ENCODE data around the gene SNX1.
A peak's percentile ranks its signal among the peaks of the same experiment; 100 is the strongest.

The SNX1 gene

GRCh38 chr15:64149893-64150578 is 54.3 kb downstream of the SNX1 start:
- Histone ChIP-seq H3K36me3 (no peaks in the 10 kb centered on the region; the same call in 1 of the 2 replicates), H3K4me3 (ENCODE audit: low read depth, low read length) (no peak overlapping the region), H3K9me3 (no peaks in the 10 kb centered on the region), H3K27me3 (peaks cover 13% of the 10 kb centered on the region), H3K4me1 (peaks cover 11% of the 10 kb centered on the region)
- TF ChIP-seq, protein P1, sequence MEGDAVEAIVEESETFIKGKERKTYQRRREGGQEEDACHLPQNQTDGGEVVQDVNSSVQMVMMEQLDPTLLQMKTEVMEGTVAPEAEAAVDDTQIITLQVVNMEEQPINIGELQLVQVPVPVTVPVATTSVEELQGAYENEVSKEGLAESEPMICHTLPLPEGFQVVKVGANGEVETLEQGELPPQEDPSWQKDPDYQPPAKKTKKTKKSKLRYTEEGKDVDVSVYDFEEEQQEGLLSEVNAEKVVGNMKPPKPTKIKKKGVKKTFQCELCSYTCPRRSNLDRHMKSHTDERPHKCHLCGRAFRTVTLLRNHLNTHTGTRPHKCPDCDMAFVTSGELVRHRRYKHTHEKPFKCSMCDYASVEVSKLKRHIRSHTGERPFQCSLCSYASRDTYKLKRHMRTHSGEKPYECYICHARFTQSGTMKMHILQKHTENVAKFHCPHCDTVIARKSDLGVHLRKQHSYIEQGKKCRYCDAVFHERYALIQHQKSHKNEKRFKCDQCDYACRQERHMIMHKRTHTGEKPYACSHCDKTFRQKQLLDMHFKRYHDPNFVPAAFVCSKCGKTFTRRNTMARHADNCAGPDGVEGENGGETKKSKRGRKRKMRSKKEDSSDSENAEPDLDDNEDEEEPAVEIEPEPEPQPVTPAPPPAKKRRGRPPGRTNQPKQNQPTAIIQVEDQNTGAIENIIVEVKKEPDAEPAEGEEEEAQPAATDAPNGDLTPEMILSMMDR (IDR thresholded peaks at IDR 0.05; ENCODE audit: low read depth, low read length): no peak
- no peak for DNase-seq

DNA sequence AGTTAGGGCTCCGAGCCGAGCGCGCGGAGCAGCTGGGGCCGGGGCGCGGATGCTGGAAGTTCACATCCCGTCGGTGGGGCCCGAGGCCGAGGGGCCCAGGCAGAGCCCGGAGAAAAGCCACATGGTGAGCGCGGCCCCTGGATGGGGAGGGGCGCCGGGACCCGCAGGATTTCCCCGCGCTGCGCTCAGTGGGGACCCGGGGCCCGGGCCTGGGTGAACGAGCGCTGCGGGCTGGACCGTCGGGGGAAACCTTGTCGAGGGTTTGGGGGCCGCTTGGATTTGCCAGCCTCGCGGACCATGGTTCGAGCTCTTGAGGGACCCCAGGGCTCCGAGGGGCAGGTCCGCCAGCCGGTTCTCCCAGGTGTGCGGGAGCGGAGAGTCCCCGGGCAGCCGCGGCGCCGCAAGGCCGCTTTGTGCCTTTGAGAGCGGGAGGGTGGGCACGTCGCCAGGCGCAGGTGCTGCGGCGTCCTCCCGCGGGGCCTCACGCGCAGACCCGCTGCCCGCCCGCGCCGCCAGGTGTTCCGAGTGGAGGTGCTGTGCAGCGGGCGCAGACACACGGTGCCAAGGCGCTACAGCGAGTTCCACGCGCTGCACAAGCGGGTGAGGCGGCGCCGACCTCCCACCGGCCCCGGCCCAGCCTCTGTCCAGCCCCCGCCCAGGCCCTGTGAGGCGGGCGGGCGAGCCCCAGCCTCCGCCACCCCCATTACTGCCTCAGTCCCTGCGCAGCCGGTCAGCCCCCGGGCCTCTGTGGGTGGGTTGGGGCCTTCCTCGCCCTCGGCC is 56.1 kb downstream of the SNX1 start, which contains the start of gene SNX22:
TSS of gene SNX22 (plus strand) at position 5 of the 780 bp plus-strand sequence. CDS start at position 50, 45 bp downstream.
- Histone ChIP-seq H3K4me1 (peaks cover 4% of the 10 kb centered on the region; the same call in 1 of the 2 replicates), H3K27me3 (peaks cover 13% of the 10 kb centered on the region), H3K9me3 (no peaks in the 10 kb centered on the region), H3K4me3 (ENCODE audit: low read depth, low read length) (peak within 1 kb of the TSS; percentile 69), H3K36me3 (peaks cover 11% of the 10 kb centered on the region)
- TF ChIP-seq, protein P1 (IDR thresholded peaks at IDR 0.05; ENCODE audit: low read depth, low read length): no peak
- no peak for DNase-seq

DNA sequence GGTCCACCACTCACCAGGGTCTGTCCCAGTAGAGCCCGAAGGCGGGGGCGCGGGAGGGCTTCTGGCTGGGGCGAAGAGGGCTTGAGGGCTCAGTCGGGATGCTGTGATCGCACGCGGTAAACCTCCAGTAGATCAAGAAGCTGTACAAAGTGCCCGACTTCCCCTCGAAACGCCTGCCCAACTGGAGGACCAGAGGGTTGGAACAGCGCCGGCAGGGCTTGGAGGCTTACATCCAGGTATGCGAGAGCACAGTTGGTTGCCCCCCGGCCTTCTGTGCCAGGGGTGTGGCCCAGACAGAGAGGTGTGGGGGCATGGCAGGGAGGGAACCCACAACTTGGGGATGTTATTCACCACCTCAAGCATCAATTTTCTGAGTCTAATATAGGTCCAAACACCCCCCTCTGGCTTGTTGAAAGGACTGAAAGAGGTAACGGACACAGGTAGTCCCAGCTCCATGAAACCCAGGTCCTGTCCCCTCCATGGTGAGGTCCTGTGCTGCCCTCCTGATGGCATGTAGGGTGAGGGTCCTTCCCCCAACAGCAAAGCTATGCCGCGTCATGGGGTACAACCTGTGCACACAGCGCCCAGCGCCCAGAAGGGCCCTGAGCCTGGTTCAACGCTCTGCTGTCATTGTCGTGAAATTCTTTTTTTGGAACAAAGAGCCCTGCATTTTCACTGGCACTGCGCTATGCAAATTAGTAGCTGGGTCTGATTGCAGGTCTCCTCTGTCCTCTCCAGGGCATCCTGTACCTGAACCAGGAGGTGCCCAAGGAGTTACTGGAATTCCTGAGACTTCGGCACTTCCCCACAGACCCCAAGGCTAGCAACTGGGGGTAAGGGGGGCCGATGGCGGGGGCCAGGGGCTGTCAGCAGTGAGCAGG is 57.0 kb downstream of the SNX1 start:
- TF ChIP-seq, protein P1 (IDR thresholded peaks at IDR 0.05; ENCODE audit: low read depth, low read length): no peak
- Histone ChIP-seq H3K4me1 (no peaks in the 10 kb centered on the region), H3K4me3 (ENCODE audit: low read depth, low read length) (peak overlapping the region; percentile 69)

GRCh38 chr15:64153480-64154367 is 57.9 kb downstream of the SNX1 start:
- Histone ChIP-seq H3K36me3 (peaks cover 30% of the 10 kb centered on the region), H3K27me3 (peaks cover 13% of the 10 kb centered on the region), H3K4me1 (no peaks in the 10 kb centered on the region), H3K4me3 (ENCODE audit: low read depth, low read length) (peak overlapping the region; percentile 32), H3K9me3 (no peaks in the 10 kb centered on the region)
- DNase-seq: peak; percentile 94
- TF ChIP-seq, protein P1 (IDR thresholded peaks at IDR 0.05; ENCODE audit: low read depth, low read length): peak; percentile 97

More for the DNA sequence above, 57.0 kb downstream of the SNX1 start:
- Histone ChIP-seq H3K36me3 (peaks cover 20% of the 10 kb centered on the region), H3K27me3 (peaks cover 13% of the 10 kb centered on the region), H3K9me3 (no peaks in the 10 kb centered on the region)
- DNase-seq: peak; percentile 33
